HG03558 (cell line): ENCODE results near the gene CACNA1F.

Experiments
- ATAC-seq: cut with Tn5 transposase; IDR thresholded peaks from one replicate; pipeline ENCODE4 v1.9.1; 2021; ENCODE audit warnings: moderate number of reproducible peaks; ENCODE audit not compliant: unreplicated experiment; ENCODE audit errors: extremely low read depth

The CACNA1F gene

DNA sequence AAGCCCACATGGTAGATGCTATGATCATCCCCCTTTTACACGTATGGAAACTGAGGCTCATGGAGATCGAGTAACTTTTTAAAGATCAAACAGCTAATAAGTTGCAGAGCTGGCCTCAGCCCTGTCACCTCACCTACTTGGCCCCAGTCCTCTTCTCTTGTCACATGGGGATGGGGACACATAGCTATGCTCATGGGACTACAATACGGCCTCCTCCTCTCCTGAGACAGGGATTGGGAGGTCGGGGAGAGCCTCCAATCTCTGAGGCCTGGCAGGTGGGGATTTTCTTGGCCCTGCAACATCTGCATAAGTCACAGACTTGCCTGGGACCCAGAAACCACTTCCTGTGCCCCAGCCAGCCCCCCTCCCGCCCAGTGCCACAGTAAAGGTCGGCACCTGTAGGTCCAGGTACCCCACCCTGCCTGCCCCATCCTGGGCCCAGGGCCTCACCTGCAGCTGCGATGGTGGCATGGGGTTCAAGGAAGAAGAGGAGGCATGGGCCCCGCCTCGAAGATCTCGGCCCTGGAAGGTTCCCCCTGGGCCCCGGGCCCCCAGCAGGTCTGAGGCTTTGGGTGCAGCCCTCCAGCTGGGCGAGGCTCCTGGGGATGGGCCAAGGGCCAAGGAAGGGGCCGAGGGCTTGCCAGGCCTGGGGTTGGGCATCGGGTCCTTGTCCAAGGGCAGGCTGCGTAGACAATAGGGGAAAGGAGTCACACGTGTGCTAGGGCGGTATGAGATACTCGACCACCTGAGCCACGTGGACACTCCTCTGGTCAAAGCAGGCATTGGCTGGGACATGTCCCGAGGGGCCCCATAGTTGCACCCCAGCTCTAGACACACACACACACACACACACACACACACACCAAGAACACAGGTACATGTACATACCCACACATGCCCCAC is 25.0 kb upstream of the CACNA1F start:
- ATAC-seq = no peak

DNA sequence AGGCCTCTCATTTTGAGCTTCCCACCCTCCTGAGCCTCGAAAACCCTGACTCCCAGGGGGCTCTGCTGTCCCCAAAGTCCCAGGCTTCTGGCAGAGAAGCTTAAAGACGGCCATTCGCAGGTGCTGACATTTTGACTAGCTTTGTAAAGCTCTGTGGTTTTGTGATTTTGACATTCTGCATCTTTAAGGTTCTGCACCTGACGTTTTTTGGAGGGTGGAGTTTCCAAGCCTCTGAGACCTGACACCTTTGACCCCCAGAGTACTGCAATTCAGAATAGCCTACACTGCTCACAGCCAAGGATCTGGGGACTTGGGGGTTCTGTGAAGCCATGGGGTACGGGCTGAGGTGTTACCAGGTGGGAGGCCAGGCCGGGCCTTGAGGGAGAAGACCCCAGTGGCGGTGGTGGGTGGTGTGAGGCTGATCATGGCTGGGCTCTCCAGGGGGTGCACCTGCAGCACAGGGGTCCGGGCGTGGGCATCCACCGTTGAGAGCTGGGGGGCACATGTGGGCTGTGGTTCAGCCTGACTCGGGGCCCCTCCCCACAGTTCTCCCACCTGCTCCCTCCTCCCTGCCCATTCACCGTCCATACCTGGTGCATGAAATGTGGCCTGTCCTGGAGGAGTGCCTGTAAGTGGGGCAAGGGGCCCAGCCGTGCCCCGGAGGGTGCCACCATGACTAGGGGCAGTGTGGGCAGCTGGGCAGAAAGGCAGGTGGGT is 24.1 kb upstream of the CACNA1F start:
- ATAC-seq = no peak

DNA sequence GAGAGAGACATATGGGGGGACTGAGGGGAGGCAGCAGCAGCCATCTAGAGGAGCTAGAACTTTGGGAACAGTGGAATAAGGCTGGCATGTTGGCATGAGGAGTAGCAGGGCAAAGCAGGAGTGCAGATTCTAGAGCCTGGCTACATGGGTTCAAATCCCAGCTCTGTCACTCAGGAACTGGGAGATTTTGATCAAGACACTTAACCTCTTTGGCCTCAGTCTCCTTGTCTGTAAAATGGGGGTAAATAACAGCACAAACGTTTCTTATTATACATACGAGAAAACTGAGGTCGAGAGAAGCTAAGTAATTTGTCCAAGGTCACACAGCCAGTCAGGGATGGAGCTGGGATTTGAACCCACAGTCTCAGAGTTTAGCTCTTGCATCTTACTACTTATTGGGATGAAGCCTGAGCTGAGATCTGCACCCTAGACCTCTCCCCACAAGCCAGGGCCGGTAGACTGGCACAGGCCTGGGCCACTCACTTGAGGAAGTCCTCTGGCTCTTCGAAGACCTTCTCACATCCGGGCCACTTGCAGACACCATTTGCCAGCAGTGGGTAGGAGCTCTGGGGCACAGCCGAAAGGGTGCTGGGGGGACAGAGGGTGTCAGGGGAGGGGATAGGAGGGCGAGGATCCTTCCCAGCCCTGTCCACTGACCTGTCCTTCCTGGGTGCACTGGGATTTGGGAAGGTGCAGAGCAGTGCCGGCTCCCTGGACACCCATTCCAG is 23.3 kb upstream of the CACNA1F start:
- ATAC-seq = no peak

DNA sequence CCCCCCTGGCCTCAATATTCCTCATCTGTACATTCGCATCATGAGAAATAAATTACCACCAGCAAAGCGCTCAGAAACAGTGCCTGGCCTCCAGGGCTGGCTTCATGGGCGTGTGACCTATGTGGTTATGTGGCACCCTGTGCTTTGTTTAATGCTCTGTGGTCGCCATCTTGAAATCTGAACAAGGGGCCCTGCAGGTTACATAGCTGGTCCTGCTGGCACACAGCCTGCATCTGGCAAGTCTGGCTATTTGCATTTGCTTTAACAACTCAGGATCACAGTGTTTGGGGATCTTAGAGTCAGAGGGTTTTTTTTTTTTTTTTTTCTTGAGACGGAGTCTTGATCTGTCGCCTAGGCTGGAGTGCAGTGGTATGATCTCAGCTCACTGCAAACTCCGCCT is 21.5 kb upstream of the CACNA1F start:
- ATAC-seq = no peak

DNA sequence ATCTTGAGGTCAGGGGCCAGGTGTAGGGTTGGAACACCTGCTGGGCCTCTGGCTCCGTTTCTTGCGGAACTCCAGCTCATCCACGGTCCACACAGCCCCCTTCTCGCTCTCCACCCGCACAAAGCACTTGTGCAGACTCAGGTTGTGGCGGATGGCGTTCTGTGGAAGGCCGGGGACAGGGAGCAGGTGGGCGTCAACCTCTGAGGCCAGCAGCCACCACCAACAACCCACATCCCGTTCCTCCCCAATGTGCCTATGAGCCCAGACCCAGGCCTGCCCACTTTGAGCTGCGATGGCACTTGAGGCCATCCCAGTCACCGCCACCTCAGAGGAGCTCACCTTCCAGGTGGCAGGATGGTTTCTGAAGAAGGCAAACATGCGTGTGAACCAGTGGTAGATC is 18.2 kb upstream of the CACNA1F start:
- ATAC-seq = no peak

DNA sequence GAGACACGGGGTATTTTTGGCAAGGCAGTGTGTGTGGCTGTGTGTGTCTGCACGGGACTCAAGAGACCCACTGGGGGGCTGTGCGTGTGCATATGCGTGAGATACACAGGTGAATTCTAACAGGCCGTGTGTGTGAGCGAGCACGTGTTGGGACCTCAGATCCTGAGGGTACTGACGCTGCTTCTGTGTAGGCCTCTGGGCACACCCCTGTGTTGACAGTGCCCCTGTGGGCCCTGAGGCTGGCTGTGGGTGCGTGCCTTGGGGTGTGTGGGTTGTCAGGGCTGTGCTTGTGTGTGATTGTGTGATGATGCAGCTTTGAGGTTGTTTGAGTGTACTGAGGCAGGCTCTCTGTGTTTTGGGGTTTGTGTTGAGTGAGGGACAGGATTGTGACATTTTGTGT is 17.4 kb upstream of the CACNA1F start:
- ATAC-seq = no peak

DNA sequence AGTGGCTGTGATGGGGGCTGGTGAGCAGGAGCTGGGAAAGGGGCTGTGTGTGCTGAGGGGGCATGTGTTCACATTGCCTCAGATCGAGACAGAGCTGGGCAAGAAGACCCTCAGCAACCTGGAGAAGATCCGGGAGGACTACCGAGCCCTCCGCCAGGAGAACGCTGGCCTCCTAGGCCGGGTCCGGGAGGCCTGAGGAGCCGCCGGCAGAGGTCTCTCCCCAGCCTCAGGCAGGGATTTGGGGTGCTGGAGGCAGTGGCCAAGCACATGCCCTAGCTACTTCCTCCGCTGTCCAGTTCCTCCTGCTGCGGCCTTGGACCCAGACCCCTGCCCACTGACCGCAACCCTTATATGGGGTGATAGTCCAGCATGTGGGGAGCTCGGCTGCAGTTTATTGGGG is 16.9 kb upstream of the CACNA1F start:
- no peak for ATAC-seq

DNA sequence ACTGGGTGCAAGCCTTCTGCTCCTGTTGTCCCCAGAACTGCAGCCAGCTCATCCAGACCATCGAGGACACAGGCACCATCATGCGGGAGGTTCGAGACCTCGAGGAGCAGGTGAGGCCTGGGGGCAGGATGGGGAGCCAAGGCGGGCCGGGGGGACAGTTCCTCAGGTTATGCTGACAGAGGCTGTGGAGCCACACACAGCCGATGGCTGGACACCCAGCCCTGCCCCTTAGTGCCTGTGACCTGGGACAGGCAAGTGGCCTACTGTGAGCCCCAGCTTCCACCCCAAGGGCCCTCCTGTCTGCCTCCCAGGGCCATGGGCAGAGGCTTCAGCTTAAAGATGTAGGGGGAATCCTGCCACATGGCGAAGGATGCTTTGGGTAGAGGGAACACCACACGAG is 16.5 kb upstream of the CACNA1F start:
- ATAC-seq = no peak

DNA sequence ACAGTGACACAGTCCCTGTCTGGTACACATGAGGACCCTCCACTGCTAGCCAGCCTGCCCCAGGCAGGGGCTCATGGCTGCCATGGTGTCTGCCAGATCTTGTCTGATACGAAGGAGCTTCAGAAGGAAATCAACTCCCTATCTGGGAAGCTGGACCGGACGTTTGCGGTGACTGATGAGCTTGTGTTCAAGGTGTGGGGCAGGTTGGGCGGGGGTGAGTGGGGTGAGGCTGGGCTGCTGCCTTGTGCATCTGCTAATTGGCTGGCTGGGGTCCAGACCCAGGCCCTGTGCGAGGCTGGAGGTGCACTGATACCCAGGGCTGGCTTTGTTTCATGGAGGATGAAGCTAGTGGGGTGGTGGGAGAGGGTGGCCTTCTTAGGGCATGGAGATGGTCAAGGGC is 15.9 kb upstream of the CACNA1F start:
- ATAC-seq = no peak

DNA sequence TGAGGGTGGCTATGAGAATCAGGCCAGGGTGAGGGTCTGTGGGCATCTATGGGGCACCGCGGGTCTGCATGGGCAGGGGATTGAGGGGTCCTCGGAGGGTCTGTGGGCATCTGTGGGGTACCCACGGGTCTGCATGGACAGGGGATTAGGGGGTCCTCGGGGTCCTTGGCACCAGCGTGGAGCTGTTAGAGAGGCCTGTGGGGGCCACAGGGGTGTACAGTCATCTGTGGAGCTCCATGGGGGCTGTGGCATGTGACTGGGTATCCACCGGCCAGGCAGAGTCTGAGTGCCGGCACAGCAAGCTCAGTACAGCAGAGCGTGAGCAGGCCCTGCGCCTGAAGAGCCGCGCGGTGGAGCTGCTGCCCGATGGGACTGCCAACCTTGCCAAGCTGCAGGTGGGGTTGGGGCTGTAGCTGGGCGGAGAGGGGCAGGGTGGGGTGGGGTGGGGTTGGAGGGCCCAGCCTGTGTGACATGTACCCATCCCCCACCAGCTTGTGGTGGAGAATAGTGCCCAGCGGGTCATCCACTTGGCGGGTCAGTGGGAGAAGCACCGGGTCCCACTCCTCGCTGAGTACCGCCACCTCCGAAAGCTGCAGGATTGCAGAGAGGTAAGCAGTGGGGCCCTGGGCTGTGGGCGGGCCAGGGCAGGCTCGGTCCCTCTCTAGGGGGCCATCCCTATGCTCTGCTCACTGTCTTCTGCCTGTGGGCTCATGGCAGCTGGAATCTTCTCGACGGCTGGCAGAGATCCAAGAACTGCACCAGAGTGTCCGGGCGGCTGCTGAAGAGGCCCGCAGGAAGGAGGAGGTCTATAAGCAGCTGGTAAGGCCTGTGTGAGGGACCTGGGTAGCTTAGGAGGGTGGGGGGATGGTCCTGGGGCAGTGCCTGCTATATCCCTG is 15.0 kb upstream of the CACNA1F start:
- no peak for ATAC-seq

DNA sequence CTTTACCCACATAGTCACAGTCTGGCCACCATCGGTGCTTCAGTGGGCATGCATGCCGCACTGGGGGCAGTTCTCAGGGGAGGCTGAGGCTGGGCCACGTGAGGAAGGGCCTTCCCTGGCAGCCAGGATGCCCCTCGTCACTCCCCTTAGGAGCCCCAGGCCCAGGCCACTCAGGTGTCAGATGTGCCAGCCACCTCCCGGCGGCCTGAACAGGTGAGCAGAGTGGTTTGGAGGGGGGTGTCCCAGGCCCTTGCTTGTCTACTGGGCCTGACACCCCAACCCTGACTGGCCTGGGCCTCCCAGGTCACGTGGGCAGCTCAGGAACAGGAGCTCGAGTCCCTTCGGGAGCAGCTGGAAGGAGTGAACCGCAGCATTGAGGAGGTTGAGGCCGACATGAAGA is 14.2 kb upstream of the CACNA1F start:
- no peak for ATAC-seq

DNA sequence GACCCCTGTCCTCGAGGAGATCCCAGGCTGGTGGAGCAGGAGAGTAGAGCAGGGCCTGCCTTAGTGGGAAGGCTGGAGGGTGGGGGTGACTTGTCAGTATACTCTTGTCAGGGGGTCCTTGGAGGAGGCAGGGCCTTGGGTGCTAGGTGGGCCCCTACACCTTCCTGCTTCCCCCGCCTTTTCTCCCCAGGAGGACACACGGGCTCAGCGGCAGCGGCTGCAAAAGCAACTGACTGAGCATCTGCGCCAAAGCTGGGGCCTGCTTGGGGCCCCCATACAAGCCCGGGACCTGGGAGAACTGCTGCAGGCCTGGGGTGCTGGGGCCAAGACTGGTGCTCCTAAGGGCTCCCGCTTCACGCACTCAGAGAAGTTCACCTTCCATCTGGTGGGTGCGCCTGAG is 13.4 kb upstream of the CACNA1F start:
- ATAC-seq = no peak

DNA sequence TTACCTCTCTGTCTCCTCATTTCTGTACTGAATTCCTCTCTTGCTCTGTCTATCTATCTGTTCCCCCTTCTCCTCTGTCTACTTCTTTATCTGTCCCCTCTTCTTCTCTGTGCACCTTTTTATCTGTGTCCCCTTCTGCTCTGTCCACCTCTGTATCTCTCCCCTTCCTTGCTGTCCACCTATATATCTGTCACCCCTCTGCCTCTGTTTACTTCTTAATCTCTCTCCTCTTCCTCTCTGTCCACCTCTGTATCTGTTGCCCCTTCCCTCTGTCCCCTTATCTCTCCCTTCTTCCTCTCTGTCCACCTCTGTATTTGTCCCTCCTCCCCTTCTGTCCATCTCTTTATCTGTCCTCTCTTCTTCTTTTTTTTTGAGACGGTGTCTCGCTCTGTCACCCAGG is 11.1 kb upstream of the CACNA1F start:
- no peak for ATAC-seq

DNA sequence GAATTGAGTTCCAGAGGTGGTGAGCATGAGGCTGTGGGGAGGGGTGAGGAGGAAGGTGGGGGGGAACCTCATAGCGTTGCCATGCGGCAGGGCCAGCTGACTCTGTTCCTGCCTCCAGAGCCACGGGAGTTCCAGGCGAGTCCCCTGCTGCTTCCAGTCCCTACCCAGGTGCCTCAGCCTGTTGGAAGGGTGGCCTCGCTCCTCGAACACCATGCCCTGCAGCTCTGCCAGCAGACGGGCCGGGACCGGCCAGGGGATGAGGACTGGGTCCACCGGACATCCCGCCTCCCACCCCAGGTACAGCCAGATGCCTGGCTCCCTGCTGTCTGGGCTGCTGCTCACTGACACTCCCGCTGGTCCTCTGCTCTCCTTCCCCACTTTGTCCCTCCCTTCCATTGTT is 10.0 kb upstream of the CACNA1F start:
- ATAC-seq = no peak

DNA sequence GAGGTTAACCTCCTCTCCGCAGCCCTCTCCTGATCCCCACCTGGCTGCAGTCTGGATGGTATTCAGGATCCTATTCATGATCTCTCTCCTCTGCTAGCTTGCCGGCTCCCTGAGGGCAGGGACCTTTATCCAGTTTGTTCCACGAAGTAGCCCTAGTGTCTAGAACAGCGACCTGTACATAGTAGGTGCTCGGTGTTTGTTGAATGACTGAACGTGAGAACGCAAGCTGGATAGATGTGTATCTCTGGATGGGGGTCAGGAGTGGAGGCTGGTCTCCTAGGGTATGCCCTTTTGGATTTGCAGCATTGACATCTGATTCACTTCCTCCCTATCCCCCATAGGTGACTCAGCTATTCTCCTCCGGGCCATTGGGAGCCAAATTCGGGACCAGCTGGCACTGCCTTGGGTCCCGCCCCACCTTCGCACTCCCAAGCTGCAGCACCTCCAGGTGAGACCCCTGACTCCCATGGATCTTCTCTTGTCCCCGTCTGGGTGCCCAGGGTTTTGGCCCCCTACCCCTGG is 9.5 kb upstream of the CACNA1F start:
- ATAC-seq = no peak

DNA sequence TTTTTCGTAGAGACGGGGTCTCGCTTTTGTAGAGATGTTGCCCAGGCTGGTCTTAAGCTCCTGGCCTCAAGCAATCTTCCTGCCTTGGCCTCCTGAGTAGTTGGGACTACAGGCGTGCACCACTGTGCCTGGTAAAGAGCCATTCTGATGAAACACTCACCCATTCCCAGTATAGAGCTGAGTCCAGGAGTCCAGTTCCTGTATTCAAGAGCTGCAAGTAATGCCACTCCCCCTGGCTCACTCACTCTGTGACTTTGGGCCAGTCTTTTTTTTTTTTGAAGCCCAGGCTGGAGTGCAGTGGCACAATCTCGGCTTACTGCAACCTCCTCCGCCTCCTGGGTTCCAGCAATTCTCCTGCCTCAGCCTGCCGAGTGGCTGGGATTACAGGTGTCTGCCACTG is 5.6 kb upstream of the CACNA1F start:
- no peak for ATAC-seq

DNA sequence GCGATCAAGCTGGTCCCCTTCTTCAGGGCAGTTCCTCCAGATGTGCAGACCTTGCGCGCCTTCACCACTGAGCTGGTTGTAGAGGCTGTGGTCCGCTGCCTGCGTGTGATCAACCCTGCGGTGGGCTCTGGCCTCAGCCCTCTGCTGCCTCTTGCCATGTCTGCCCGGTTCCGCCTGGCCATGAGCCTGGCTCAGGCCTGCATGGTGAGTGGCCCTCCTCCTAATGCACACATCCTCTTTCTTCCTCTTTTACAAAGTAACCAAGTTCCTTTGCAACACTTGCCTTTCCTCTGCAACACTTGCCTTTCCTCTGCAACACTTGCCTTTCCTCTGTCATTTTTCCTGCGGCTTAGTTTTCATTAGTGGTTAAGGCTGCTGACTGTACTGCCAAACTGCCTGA is 3.9 kb upstream of the CACNA1F start:
- no peak for ATAC-seq

DNA sequence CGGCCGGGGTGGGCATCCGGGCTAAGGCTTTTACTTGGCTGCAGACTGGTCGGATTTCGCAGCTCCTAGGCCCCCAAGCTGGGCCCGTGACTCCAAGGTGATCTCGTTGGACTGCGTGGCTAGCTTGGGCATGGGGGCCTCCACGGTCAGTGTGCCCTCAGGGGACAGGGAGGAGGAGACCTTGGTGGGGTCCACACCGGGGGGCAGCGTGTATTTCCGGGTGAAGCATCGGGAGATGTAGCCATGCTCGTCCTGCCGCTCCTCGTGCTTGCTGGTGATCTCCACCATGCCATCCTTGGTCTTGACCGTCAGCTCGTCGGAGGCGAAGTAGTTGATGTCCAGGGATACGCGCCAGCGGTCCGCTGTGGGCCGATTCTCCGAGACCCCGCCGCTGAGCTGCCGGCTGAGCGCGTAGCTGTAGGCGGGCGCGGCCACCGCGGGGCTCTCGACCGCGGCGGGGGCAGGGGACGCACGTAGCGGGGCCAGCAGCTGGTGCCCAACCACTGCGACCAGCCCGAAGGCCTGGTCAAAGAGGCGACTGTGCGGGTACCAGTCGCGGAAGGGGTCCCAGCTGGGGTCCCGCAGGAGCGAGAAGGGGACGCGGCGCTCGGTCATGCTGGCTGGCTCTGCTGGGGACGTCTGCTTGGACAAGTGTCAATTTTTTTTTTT is 881 bp upstream of the CACNA1F start:
- ATAC-seq = no peak

DNA sequence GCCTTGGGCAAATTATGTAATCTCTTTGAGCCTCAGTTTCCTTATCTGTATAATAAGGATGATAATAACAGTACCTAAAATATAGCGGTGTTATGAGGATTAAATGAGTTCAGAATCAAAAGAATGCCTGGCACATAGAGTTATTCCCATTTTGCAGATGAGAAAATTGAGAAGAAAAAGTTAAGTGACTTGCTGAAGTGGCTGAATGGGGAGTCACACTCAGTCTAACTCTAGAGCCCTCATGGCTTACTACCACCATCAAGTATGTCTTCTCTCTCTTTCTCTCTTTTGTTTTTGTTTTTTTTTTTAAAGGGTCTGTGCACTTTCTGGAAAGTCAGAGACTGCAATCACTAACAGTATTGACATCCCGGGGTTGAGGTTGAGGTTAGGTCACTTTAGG is 615 bp downstream of the CACNA1F start:
- no peak for ATAC-seq
